ENCODE data around the gene PTPRD.

PTPRD gene

DNA sequence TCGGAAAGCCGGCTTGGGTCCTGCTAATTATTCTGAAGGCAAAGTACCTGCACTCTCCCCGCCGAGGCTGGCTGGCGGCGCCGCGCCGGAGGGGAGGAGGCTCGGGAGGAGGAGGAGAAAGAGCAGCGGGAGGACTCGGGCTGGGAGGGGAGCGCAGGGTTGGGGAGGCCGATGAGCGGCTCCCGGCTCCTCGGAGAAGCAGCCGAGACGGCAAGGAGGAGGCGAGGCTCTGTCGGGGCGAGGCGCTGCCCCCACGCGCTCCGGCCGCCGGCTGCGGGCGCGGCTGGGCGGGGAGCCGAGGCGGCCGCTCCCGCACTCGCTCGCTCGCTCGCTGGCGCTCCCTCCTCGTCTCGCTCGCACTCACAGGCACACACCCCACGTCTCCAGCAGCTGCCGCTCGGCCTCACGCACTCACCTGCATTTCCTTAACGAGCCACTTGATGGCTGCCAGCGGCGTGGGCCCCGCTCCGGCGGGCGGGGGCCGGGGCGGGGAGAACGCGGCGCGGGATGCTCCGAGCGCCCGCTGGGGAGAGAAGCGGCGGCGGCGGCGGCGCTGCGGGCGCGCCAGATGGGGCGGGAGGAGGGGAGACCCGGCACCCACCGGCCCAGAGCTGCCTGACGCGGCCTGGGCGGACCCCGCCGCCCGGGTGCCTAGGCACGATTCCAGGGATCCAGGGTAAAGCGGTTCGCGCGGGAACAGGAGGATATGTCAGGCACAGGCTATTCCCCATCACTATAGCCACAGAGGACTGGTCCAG, at the start of gene PTPRD:
Gene PTPRD, minus strand, starts transcription at position 362 of the 758 bp plus-strand sequence.
- peak within 1 kb of the TSS; percentile 43 for H3K9ac ChIP-seq (ENCODE audit: insufficient read length)
- H3K9me3 ChIP-seq (ENCODE audit: low read depth, low read length) = no peaks in the 10 kb centered on the region
- peak within 1 kb of the TSS; percentile 83 for H3K4me3 ChIP-seq
- DNase-seq (ENCODE audit: low read depth, low spot score) = no peak
- no peaks in the 10 kb centered on the region for H3K36me3 ChIP-seq (ENCODE audit: insufficient read depth, low read length)
- no peak within 1 kb of the TSS for H3K27ac ChIP-seq
- TF ChIP-seq FOXP2 (optimal IDR thresholded peaks at IDR 0.05; ENCODE audit: control extremely low read depth, extremely low read length, insufficient read depth) = no peak
- no peak for TF ChIP-seq POLR2AphosphoS5 (IDR thresholded peaks at IDR 0.05; ENCODE audit: borderline replicate concordance, low read depth, low read length)
- no peak for TF ChIP-seq EZH2 (IDR thresholded peaks at IDR 0.05)

DNA sequence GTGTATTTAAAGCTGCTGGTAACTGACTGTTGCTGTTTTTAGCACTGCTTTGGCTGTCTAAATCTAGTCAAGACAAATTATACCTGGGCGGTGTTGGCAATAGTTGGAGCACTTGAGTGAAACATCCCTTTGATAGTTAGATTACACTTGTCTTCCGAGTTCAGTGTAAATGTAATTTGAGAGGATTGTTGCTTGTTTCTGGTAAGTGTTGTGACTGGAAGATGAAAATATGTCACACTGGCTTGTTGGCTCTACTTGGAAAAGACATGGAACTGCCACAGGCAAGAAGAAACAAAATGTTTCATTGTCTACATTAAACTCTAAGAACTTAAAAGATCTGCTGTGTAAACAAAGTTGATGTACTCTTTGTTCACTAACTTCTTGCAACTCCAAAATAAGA, 49.2 kb upstream of the PTPRD start:
- H3K27ac ChIP-seq = no peak overlapping the region
- H3K4me3 ChIP-seq = no peak overlapping the region
- no peaks in the 10 kb centered on the region for H3K36me3 ChIP-seq (ENCODE audit: insufficient read depth, low read length)
- no peaks in the 10 kb centered on the region for H3K9me3 ChIP-seq (ENCODE audit: low read depth, low read length)
- TF ChIP-seq FOXP2 (optimal IDR thresholded peaks at IDR 0.05; ENCODE audit: control extremely low read depth, extremely low read length, insufficient read depth) (no peak), EZH2 (IDR thresholded peaks at IDR 0.05) (no peak), POLR2AphosphoS5 (IDR thresholded peaks at IDR 0.05; ENCODE audit: borderline replicate concordance, low read depth, low read length) (no peak)
- no peak for DNase-seq (ENCODE audit: low read depth, low spot score)
- no peak overlapping the region for H3K9ac ChIP-seq (ENCODE audit: insufficient read length)

DNA sequence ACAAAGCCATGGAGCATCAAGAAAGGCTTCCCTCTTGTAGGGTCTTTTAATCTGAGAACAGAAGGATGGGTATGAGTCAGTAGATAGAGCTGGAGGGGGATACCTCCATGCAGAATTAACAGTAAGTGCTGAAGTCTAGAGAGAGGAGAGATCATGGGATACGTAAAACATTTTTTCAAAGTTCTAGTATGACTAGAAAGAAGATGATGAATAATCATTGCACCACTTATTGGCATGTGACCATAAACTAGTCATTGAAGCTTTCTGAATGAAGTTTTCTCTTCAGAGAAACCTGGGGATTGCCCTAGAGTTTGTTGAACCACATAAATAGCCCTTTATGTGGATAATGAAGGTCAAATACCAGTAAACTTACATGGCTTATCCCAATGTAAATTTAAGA, 48.6 kb upstream of the PTPRD start:
- Histone ChIP-seq H3K4me3 (no peak overlapping the region), H3K36me3 (ENCODE audit: insufficient read depth, low read length) (no peaks in the 10 kb centered on the region), H3K9ac (ENCODE audit: insufficient read length) (no peak overlapping the region), H3K9me3 (ENCODE audit: low read depth, low read length) (no peaks in the 10 kb centered on the region), H3K27ac (no peak overlapping the region)
- no peak for DNase-seq (ENCODE audit: low read depth, low spot score)
- TF ChIP-seq POLR2AphosphoS5 (IDR thresholded peaks at IDR 0.05; ENCODE audit: borderline replicate concordance, low read depth, low read length) = no peak
- TF ChIP-seq FOXP2 (optimal IDR thresholded peaks at IDR 0.05; ENCODE audit: control extremely low read depth, extremely low read length, insufficient read depth) = no peak
- TF ChIP-seq EZH2 (IDR thresholded peaks at IDR 0.05) = no peak

DNA sequence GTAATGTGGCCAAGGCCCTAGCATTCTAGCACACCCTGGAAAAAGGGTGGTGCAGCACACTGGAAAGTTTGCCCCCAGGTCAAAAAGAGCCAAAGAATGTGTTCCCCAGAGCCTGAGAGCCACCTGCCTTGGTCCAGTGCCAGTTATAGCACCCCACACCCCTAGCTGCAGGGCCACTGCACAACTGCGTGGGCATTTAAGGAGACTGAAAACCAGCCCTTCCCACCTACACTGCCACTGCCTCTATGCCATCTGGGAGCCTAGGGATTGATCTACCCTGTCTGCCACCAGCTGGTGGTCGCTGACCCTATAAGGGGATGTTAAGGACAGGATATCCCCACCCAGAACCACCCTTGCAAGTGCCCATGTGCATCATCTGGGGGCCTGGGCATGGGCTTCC, 38.2 kb upstream of the PTPRD start:
- Histone ChIP-seq H3K9me3 (ENCODE audit: low read depth, low read length) (0 out of 2 replicates have a peak, but pooled peaks cover 5% of the 10 kb centered on the region), H3K9ac (ENCODE audit: insufficient read length) (no peak overlapping the region), H3K36me3 (ENCODE audit: insufficient read depth, low read length) (no peaks in the 10 kb centered on the region), H3K4me3 (no peak overlapping the region), H3K27ac (no peak overlapping the region)
- no peak for DNase-seq (ENCODE audit: low read depth, low spot score)
- TF ChIP-seq EZH2 (IDR thresholded peaks at IDR 0.05) = no peak
- TF ChIP-seq POLR2AphosphoS5 (IDR thresholded peaks at IDR 0.05; ENCODE audit: borderline replicate concordance, low read depth, low read length) = no peak
- no peak for TF ChIP-seq FOXP2 (optimal IDR thresholded peaks at IDR 0.05; ENCODE audit: control extremely low read depth, extremely low read length, insufficient read depth)

DNA sequence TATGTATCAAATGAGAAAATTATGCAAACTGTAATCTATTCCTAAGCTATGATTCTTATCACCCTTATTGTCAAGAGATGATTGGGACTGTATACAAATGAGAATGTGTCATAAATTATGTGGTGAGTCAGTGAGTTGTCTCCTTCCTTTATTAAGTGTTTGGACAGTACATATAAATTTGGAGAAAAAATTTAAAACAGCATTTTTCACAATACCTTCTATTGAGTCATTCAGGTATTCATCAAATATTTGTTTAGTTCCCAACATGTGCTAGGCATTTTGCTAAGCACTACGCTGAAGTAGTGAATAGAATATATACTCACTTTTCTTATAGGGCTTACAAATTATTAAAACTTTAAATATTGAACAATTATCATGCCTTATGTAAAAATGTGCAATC, 36.3 kb upstream of the PTPRD start:
- H3K9me3 ChIP-seq (ENCODE audit: low read depth, low read length) = 0 out of 2 replicates have a peak, but pooled peaks cover 5% of the 10 kb centered on the region
- no peak overlapping the region for H3K4me3 ChIP-seq
- TF ChIP-seq POLR2AphosphoS5 (IDR thresholded peaks at IDR 0.05; ENCODE audit: borderline replicate concordance, low read depth, low read length) (no peak), FOXP2 (optimal IDR thresholded peaks at IDR 0.05; ENCODE audit: control extremely low read depth, extremely low read length, insufficient read depth) (no peak), EZH2 (IDR thresholded peaks at IDR 0.05) (no peak)
- H3K27ac ChIP-seq = no peak overlapping the region
- H3K36me3 ChIP-seq (ENCODE audit: insufficient read depth, low read length) = no peaks in the 10 kb centered on the region
- H3K9ac ChIP-seq (ENCODE audit: insufficient read length) = no peak overlapping the region
- no peak for DNase-seq (ENCODE audit: low read depth, low spot score)

DNA sequence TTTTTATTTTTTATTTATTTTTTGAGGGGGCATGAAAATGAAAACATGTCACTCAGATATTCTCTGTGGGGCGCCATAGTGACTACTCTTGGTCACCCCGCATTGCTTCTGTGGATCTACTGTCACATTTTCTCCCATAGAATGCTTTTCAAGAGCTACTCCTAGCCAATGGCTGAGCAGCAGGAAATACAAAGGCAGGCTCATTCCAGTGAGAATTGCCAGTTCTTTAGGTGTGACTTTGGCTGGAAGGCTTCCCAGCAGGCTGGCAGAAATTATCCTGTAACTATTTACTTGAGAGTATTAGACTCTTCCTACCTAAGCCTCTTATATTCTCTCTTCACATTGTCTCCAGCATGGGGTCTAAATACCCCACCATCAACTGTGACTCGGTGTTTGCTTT, 21.0 kb upstream of the PTPRD start:
- Histone ChIP-seq H3K4me3 (no peak overlapping the region), H3K9me3 (ENCODE audit: low read depth, low read length) (no peaks in the 10 kb centered on the region), H3K9ac (ENCODE audit: insufficient read length) (no peak overlapping the region), H3K27ac (no peak overlapping the region), H3K36me3 (ENCODE audit: insufficient read depth, low read length) (no peaks in the 10 kb centered on the region)
- TF ChIP-seq POLR2AphosphoS5 (IDR thresholded peaks at IDR 0.05; ENCODE audit: borderline replicate concordance, low read depth, low read length) (no peak), EZH2 (IDR thresholded peaks at IDR 0.05) (no peak), FOXP2 (optimal IDR thresholded peaks at IDR 0.05; ENCODE audit: control extremely low read depth, extremely low read length, insufficient read depth) (no peak)
- DNase-seq (ENCODE audit: low read depth, low spot score) = no peak

DNA sequence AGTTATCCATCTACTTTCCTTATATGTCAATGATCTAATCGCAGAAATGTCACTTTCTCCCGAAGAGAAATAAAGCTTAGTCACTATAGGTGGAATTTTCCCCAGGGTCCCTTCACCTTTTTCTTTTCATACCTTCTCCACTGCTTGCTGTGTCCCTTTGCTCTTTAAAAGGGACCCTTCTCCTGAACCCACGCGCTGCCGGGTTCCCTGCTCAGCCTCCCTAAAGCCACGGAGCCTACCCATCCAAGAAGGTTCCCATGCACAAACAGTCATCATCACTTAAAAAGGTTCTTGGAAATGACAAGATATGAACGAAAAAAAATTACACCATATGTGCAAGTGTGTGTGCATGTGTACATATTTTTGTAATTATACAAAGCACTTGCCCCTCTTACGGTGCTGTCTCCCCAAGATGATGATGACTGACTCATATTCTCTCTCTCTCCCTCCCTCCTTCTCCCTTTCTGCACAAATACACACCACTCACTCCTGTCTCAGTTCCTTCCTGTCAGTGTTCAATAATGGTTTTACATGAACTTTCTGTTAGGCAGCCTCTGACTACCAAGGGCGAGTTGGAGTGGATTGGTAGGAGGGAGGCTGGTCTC, 1.5 kb upstream of the PTPRD start:
- Histone ChIP-seq H3K9ac (ENCODE audit: insufficient read length) (no peak overlapping the region), H3K4me3 (peak overlapping the region; percentile 17; the same call in 1 of the 2 replicates), H3K9me3 (ENCODE audit: low read depth, low read length) (no peaks in the 10 kb centered on the region), H3K36me3 (ENCODE audit: insufficient read depth, low read length) (no peaks in the 10 kb centered on the region), H3K27ac (no peak overlapping the region)
- TF ChIP-seq POLR2AphosphoS5 (IDR thresholded peaks at IDR 0.05; ENCODE audit: borderline replicate concordance, low read depth, low read length) = no peak
- no peak for TF ChIP-seq EZH2 (IDR thresholded peaks at IDR 0.05)
- TF ChIP-seq FOXP2 (optimal IDR thresholded peaks at IDR 0.05; ENCODE audit: control extremely low read depth, extremely low read length, insufficient read depth) = no peak
- DNase-seq (ENCODE audit: low read depth, low spot score) = no peak

DNA sequence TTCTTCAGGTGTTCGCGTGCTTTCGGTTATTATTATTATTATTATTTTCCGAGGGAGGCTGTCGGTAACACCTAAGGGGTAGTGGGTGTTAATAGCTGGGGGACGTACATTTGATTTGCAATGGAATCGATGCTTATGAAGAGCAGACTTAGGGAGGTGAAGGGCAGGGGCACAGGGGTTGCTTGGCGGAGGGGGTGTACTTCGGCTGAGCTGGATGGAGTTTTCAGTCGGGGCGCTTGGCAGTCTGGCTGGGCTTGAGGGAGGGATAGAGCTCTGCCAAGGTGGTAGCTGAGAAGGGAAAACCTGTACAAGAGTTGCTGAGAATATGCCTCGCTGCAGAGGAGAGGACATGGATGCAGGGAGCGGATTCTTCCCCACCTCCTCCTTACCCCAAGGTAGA, 617 bp upstream of the PTPRD start:
- H3K36me3 ChIP-seq (ENCODE audit: insufficient read depth, low read length) = no peaks in the 10 kb centered on the region
- peak overlapping the region; percentile 83 for H3K4me3 ChIP-seq
- no peak overlapping the region for H3K9ac ChIP-seq (ENCODE audit: insufficient read length)
- H3K9me3 ChIP-seq (ENCODE audit: low read depth, low read length) = no peaks in the 10 kb centered on the region
- no peak overlapping the region for H3K27ac ChIP-seq
- TF ChIP-seq FOXP2 (optimal IDR thresholded peaks at IDR 0.05; ENCODE audit: control extremely low read depth, extremely low read length, insufficient read depth) (no peak), POLR2AphosphoS5 (IDR thresholded peaks at IDR 0.05; ENCODE audit: borderline replicate concordance, low read depth, low read length) (no peak)
- DNase-seq (ENCODE audit: low read depth, low spot score) = no peak
